Endothelial cell of umbilical vein (primary cell): ENCODE measurements around the gene GTF3C2. TPM values are rescaled to one million over a fixed set of nuclear protein-coding genes. Genes with fewer than 3 reads are reported as not detected.

Source experiments
- BruUV-seq: library from RNA; stranded (reverse); fragments of 400-500 nt; replicated peaks from 2 replicates; lab custom pipeline; 2021; lab: Mats Ljungman, UMichigan
- CTCF ChIA-PET: fragments of 300-600, 350-600 bp; sonication (Branson Sonifier 250); formaldehyde crosslinking; loops from one replicate; lab custom pipeline; 2021; ENCODE audit warnings: antibody characterized with exemption, inconsistent platforms; lab: Charles Lee
- POLR2A ChIA-PET: fragments of 300-600, 350-600 bp; sonication (Branson Sonifier 250); formaldehyde crosslinking; loops from one replicate; lab custom pipeline; 2021; ENCODE audit warnings: antibody characterized with exemption, inconsistent platforms; lab: Charles Lee
- DNase-seq: peaks from one replicate; pipeline ENCODE4 v3.0.0-alpha.2; 2011; ENCODE audit warnings: low read depth, low spot score
- FAIRE-seq: peaks from 2 replicates; lab custom pipeline; 2011; peaks lifted over from hg19 to GRCh38; lab: Jason Lieb, UNC
- H2AFZ ChIP-seq: 2 replicates; pipeline ENCODE4 v1.6.0; 2012; ENCODE audit warnings: low read depth, low read length, control low read depth, inconsistent platforms
- H3K27ac ChIP-seq: 2 replicates; pipeline ENCODE4 v1.5.1; 2011; ENCODE audit warnings: low read depth, mild to moderate bottlenecking, control low read depth, low read length, moderate library complexity; ENCODE audit not compliant: insufficient read depth
- H3K27me3 ChIP-seq, 2 experiments: 2 replicates each; pipeline versions ENCODE4 v1.6.0 to v1.6.1; 2011; ENCODE audit warnings: low read length in 2 of 2, mixed read lengths in 1 of 2; ENCODE audit not compliant: control insufficient read depth in 2 of 2, insufficient read depth in 2 of 2
- H3K36me3 ChIP-seq, 2 experiments: 2 replicates in 1 of 2; 3 replicates in 1 of 2; pipeline ENCODE4 v1.5.1; 2011; ENCODE audit warnings: low read length in 2 of 2, mild to moderate bottlenecking in 1 of 2, moderate library complexity in 1 of 2; ENCODE audit not compliant: control insufficient read depth in 2 of 2, insufficient read depth in 2 of 2; ENCODE audit errors: extremely low read depth in 1 of 2
- H3K4me1 ChIP-seq: 3 replicates; pipeline ENCODE4 v1.5.1; 2011; ENCODE audit warnings: mild to moderate bottlenecking, low read length; ENCODE audit not compliant: control insufficient read depth, insufficient read depth; ENCODE audit errors: extremely low read depth
- H3K4me2 ChIP-seq: 2 replicates; pipeline ENCODE4 v1.6.1; 2011; ENCODE audit warnings: low read length, control low read depth, mixed read lengths; ENCODE audit not compliant: insufficient read depth
- H3K4me3 ChIP-seq, 3 experiments: fragments of 200-600 bp in 1 of 3; sonication (generic), shearing (Covaris generic) in 1 of 3; replicated peaks in 1 of 3; 2 replicates each; pipeline ENCODE4 v1.5.1; 2011 to 2016; ENCODE audit warnings: control low read depth in 3 of 3, low read length in 3 of 3, mild to moderate bottlenecking in 2 of 3, inconsistent platforms in 1 of 3, low read depth in 1 of 3, moderate library complexity in 1 of 3; ENCODE audit not compliant: insufficient read depth in 1 of 3
- H3K79me2 ChIP-seq: 2 replicates; pipeline ENCODE4 v1.6.0; 2012; ENCODE audit warnings: low read length, inconsistent platforms; ENCODE audit not compliant: control insufficient read depth, insufficient read depth
- H3K9ac ChIP-seq: replicated peaks from 2 replicates; pipeline ENCODE3; 2011; ENCODE audit warnings: low read length, control low read depth; ENCODE audit not compliant: insufficient read depth; ENCODE audit errors: extremely low read depth
- H3K9me1 ChIP-seq: replicated peaks from 3 replicates; pipeline ENCODE4 v1.6.0; 2011; ENCODE audit warnings: mild to moderate bottlenecking, low read length; ENCODE audit not compliant: control insufficient read depth, insufficient read depth; ENCODE audit errors: extremely low read depth
- H3K9me3 ChIP-seq: replicated peaks from 2 replicates; pipeline ENCODE4 v1.5.1; 2012; ENCODE audit warnings: low read length, inconsistent platforms; ENCODE audit not compliant: control insufficient read depth, insufficient read depth
- H4K20me1 ChIP-seq: replicated peaks from 2 replicates; pipeline ENCODE3; 2011; ENCODE audit warnings: mild to moderate bottlenecking, low read length; ENCODE audit not compliant: control insufficient read depth, insufficient read depth; ENCODE audit errors: extremely low read depth
- CTCF ChIP-seq, 2 donors: IDR thresholded peaks; 1 replicate in 1 of 2; 2 replicates in 1 of 2; pipeline ENCODE4 v1.5.1; 2011; ENCODE audit warnings: low read length in 2 of 2, mild to moderate bottlenecking in 2 of 2, moderate library complexity in 2 of 2, control low read depth in 1 of 2, inconsistent platforms in 1 of 2, low read depth in 1 of 2; ENCODE audit not compliant: insufficient read depth in 1 of 2; ENCODE audit errors: extremely low read depth in 1 of 2
- EZH2 ChIP-seq: IDR thresholded peaks from 2 replicates; pipeline ENCODE4 v1.6.1; 2012; ENCODE audit warnings: borderline replicate concordance, low read depth, mild to moderate bottlenecking, moderate library complexity, low read length, inconsistent platforms; ENCODE audit not compliant: severe bottlenecking
- FOS ChIP-seq: IDR thresholded peaks from 2 replicates; pipeline ENCODE4 v1.6.1; 2011; ENCODE audit warnings: mild to moderate bottlenecking, low read length, moderate library complexity, borderline replicate concordance; ENCODE audit not compliant: insufficient read depth
- GATA2 ChIP-seq: IDR thresholded peaks from 2 replicates; pipeline ENCODE4 v1.7.0; 2011; ENCODE audit warnings: low read depth, mild to moderate bottlenecking, moderate library complexity, mixed read lengths, low read length; ENCODE audit not compliant: insufficient read length, insufficient read depth
- JUN ChIP-seq: IDR thresholded peaks from 2 replicates; pipeline ENCODE4 v1.6.1; 2011; ENCODE audit warnings: borderline replicate concordance, low read depth; ENCODE audit not compliant: insufficient read length, insufficient read depth
- MAX ChIP-seq: IDR thresholded peaks from 2 replicates; pipeline ENCODE4 v1.6.1; 2011; ENCODE audit not compliant: insufficient read depth, insufficient read length
- MYC ChIP-seq: IDR thresholded peaks from one replicate; pipeline ENCODE4 v1.6.1; 2011; ENCODE audit warnings: mild to moderate bottlenecking, low read depth, low read length
- POLR2A ChIP-seq: IDR thresholded peaks from 2 replicates; pipeline ENCODE4 v1.6.1; 2012; ENCODE audit warnings: low read depth, mild to moderate bottlenecking, control low read depth, low read length
- POLR2AphosphoS5 ChIP-seq: IDR thresholded peaks from 2 replicates; pipeline ENCODE4 v1.6.1; 2012; ENCODE audit warnings: low read depth, mild to moderate bottlenecking, control low read depth, low read length, moderate library complexity; ENCODE audit not compliant: insufficient read depth
- dilution Hi-C: fragments of 300-500 bp; cut with MboI; formaldehyde crosslinking; loops from one replicate; pipeline ENCODE4 v1.15.0; 2019; ENCODE audit warnings: low sequenced_read_pairs; ENCODE audit not compliant: extremely low pct_ligation_motif_present
- intact Hi-C: fragments of 100-400 bp; cut with micrococcal nuclease; formaldehyde crosslinking; loops from one replicate; pipeline ENCODE4 v1.10.0; 2022
- polyA plus RNA-seq, 4 experiments: library from polyadenylated mRNA; depleted of rRNA in 3 of 4; stranded (reverse) in 3 of 4; unstranded in 1 of 4; fragments of >200 nt; gene quantifications; 2 replicates each; pipeline versions ENCODE4 v1.2.1 to v1.2.3, GENCODE V29; 2011 to 2012; ENCODE audit warnings: missing spikeins in 1 of 4
- total RNA-seq: library from RNA; stranded (reverse); gene quantifications from 2 replicates; pipeline ENCODE4 v1.2.3, GENCODE V29; 2021

GTF3C2 gene
- total and polyA plus RNA-seq, 2 donors (not counting 3 experiments of a cell fraction or from before 2014, with no cell fraction given) = 57.4 to 59.7 TPM

- Histone ChIP-seq H4K20me1 (no peaks in the 10 kb centered on the region), H3K4me2 (no peak overlapping the region), H3K36me3 (peaks cover 10 to 22% of the 10 kb centered on the region in 2 experiments), H3K27me3 (no peaks in the 10 kb centered on the region), H3K9ac (no peak overlapping the region), H3K9me3 (no peaks in the 10 kb centered on the region), H3K4me3 (no peak overlapping the region), H3K9me1 (no peaks in the 10 kb centered on the region), H2AFZ (no peak overlapping the region), H3K4me1 (peaks cover 26% of the 10 kb centered on the region), H3K27ac (no peak overlapping the region), H3K79me2 (peaks cover 8% of the 10 kb centered on the region)
- no peak for TF ChIP-seq MAX
- no peak for TF ChIP-seq EZH2
- no peak for TF ChIP-seq POLR2A
- no TSS peak for BruUV-seq
- FAIRE-seq (no peak), DNase-seq (no peak)
- ChIA-PET POLR2A (no interaction called here), CTCF (interaction anchor here (0.9 kb wide), 1 partner anchor 12 kb away, joined by 3 read pairs; no protein-coding TSS in a partner anchor)
- dilution Hi-C loops = no loop called here
- intact Hi-C loops = no loop called here
Measured at GRCh38 chr2:27324720-27325119, 31.8 kb downstream of the GTF3C2 start.

- POLR2A ChIA-PET = no interaction called here
- peak overlapping the region; percentile 95 for H3K27ac ChIP-seq
- peak overlapping the region; percentile 70 to 91 (median 90) for H3K4me3 ChIP-seq
- BruUV-seq = no TSS peak
- H4K20me1 ChIP-seq = no peaks in the 10 kb centered on the region
- intact Hi-C loops = loop anchor here (1.0 kb wide), 3 partner anchors 33 to 111 kb away; partner anchors contain the start of genes ATRAID, EIF2B4, GTF3C2 and SLC5A6
- H3K4me1 ChIP-seq = peaks cover 26% of the 10 kb centered on the region
- no peaks in the 10 kb centered on the region for H3K27me3 ChIP-seq
- dilution Hi-C loops = no loop called here
- H3K79me2 ChIP-seq = peaks cover 8% of the 10 kb centered on the region
- CTCF ChIA-PET = no interaction called here
- H3K9ac ChIP-seq = peak overlapping the region; percentile 96
- FAIRE-seq = no peak
- H3K4me2 ChIP-seq = peak overlapping the region; percentile 96
- H3K36me3 ChIP-seq = peaks cover 5 to 13% of the 10 kb centered on the region in 2 experiments
- H2AFZ ChIP-seq = peak overlapping the region; percentile 58
- TF ChIP-seq JUN = no peak
- TF ChIP-seq MYC = no peak
- no peak for TF ChIP-seq EZH2
- no peak for TF ChIP-seq GATA2
- TF ChIP-seq MAX = no peak
- TF ChIP-seq POLR2A = no peak
- TF ChIP-seq POLR2AphosphoS5 = no peak
- TF ChIP-seq FOS = no peak
- TF ChIP-seq CTCF (IDR thresholded peaks at IDR 0.05; ENCODE audit: extremely low read depth in 1 of 2, insufficient read depth in 1 of 2, low read depth in 1 of 2, low read length in 2 of 2) = no peak
- no peaks in the 10 kb centered on the region for H3K9me3 ChIP-seq
- no peaks in the 10 kb centered on the region for H3K9me1 ChIP-seq
- DNase-seq = no peak
Measured at GRCh38 chr2:27323596-27324285, 32.8 kb downstream of the GTF3C2 start.
